HepG2 (cell line): ENCODE results near the gene FGF1. TPM values are rescaled to one million over a fixed set of nuclear protein-coding genes. Genes with fewer than 3 reads are reported as not detected.

Experiments
- ATAC-seq: fragments of 200-7000 bp; cut with Tn5 transposase; 3 replicates; pipeline ENCODE4 v1.9.1; 2020; ENCODE audit warnings: mild to moderate bottlenecking, moderate library complexity
- BruUV-seq: library from RNA; stranded (reverse); fragments of 400-500 nt; replicated peaks from 2 replicates; lab custom pipeline; 2021; lab: Mats Ljungman, UMichigan
- CTCF ChIA-PET: fragments of 300-600 bp; formaldehyde crosslinking; extraction: SDS; loops from one replicate; lab custom pipeline; 2021; ENCODE audit warnings: low total read pairs, inconsistent platforms, low intra/inter-chr PET ratio; lab: Yijun Ruan, JAX
- POLR2A ChIA-PET: fragments of 350-600 bp; sonication (Branson Sonifier 250); formaldehyde crosslinking; loops from one replicate; lab custom pipeline; 2020; ENCODE audit warnings: antibody characterized with exemption, inconsistent platforms; lab: Yijun Ruan, JAX
- DNase-seq: peaks from one replicate; pipeline ENCODE4 v3.0.0-alpha.2; 2015; ENCODE audit warnings: low spot score
- FAIRE-seq: peaks from 3 replicates; lab custom pipeline; 2011; peaks lifted over from hg19 to GRCh38; lab: Jason Lieb, UNC
- H2AFZ ChIP-seq: one replicate; pipeline ENCODE4 v1.6.1; 2011; ENCODE audit warnings: low read length, inconsistent platforms
- H3K27ac ChIP-seq: fragments of 300-600 bp; 3 replicates; pipeline ENCODE4 v1.8.0; 2011; ENCODE audit warnings: mixed run types, mild to moderate bottlenecking, mixed read lengths, low read length, inconsistent platforms; ENCODE audit not compliant: insufficient read depth; ENCODE audit errors: extremely low read length
- H3K27me3 ChIP-seq, 2 experiments: fragments of 200-600 bp in 1 of 2; 2 replicates in 1 of 2; 3 replicates in 1 of 2; pipeline versions ENCODE4 v1.6.0 to v1.8.0; 2011; ENCODE audit warnings: low read length in 2 of 2, mild to moderate bottlenecking in 2 of 2, moderate library complexity in 2 of 2, inconsistent platforms in 1 of 2; ENCODE audit not compliant: insufficient read depth in 2 of 2, control insufficient read depth in 1 of 2
- H3K36me3 ChIP-seq, 2 experiments: fragments of 200-600 bp in 1 of 2; replicated peaks in 1 of 2; 2 replicates in 1 of 2; 3 replicates in 1 of 2; pipeline versions ENCODE4 v1.5.1 to v1.8.0; 2011; ENCODE audit warnings: low read length in 2 of 2, inconsistent platforms in 1 of 2; ENCODE audit not compliant: insufficient read depth in 2 of 2, control insufficient read depth in 1 of 2
- H3K4me1 ChIP-seq: 2 replicates; pipeline ENCODE4 v1.5.1; 2012; ENCODE audit warnings: low read length, inconsistent platforms; ENCODE audit not compliant: insufficient read depth
- H3K4me2 ChIP-seq: 2 replicates; pipeline ENCODE4 v1.6.0; 2011; ENCODE audit warnings: low read depth, low read length, inconsistent platforms
- H3K4me3 ChIP-seq, 3 experiments: fragments of 200-600 bp in 1 of 3; sonication (generic), shearing (Covaris generic) in 1 of 3; replicated peaks in 1 of 3; 2 replicates each; pipeline ENCODE4 v1.5.1; 2011 to 2016; ENCODE audit warnings: low read length in 3 of 3, inconsistent platforms in 2 of 3, low read depth in 2 of 3, mild to moderate bottlenecking in 2 of 3, control low read depth in 1 of 3, mixed read lengths in 1 of 3; ENCODE audit not compliant: insufficient read depth in 1 of 3
- H3K79me2 ChIP-seq: one replicate; pipeline ENCODE4 v1.6.1; 2011; ENCODE audit warnings: low read length, inconsistent platforms; ENCODE audit not compliant: insufficient read depth
- H3K9ac ChIP-seq: 2 replicates; pipeline ENCODE4 v1.6.0; 2011; ENCODE audit warnings: mild to moderate bottlenecking, low read depth, low read length, inconsistent platforms; ENCODE audit not compliant: insufficient read depth
- H3K9me3 ChIP-seq: 2 replicates; pipeline ENCODE4 v1.5.1; 2012; ENCODE audit warnings: mild to moderate bottlenecking, low read length
- H4K20me1 ChIP-seq: 2 replicates; pipeline ENCODE4 v1.6.0; 2011; ENCODE audit warnings: inconsistent platforms, mild to moderate bottlenecking, low read length, moderate library complexity; ENCODE audit not compliant: insufficient read depth
- BORCS8-MEF2B ChIP-seq: sonication (generic); formaldehyde crosslinking; IDR thresholded peaks from 2 replicates; pipeline ENCODE4 v1.8.0; 2022; ENCODE audit warnings: mild to moderate bottlenecking, missing genetic modification reagents
- PCBP1 ChIP-seq: fragments of 200-400 bp; formaldehyde crosslinking; IDR thresholded peaks from 2 replicates; pipeline ENCODE4 v1.6.1; 2017; ENCODE audit warnings: mild to moderate bottlenecking, low read depth, low read length, borderline replicate concordance
- ZFAT ChIP-seq: sonication (generic); formaldehyde crosslinking; conservative IDR thresholded peaks from 2 replicates; pipeline ENCODE4 v1.8.1; 2023; ENCODE audit warnings: missing genetic modification reagents, inconsistent platforms
- ZIK1 ChIP-seq: sonication (generic); formaldehyde crosslinking; IDR thresholded peaks from 2 replicates; pipeline ENCODE4 v1.5.0; 2020; ENCODE audit warnings: mild to moderate bottlenecking, low read depth, missing genetic modification reagents, borderline replicate concordance
- ZNF121 ChIP-seq: sonication (generic); formaldehyde crosslinking; IDR thresholded peaks from 2 replicates; pipeline ENCODE4 v1.5.0; 2020; ENCODE audit warnings: mild to moderate bottlenecking, missing genetic modification reagents
- ZNF441 ChIP-seq: sonication (generic); formaldehyde crosslinking; IDR thresholded peaks from 2 replicates; pipeline ENCODE4 v1.7.0; 2021; ENCODE audit warnings: missing genetic modification reagents, borderline replicate concordance
- WGBS: methylation state at CpG from one replicate; pipeline ENCODE4 v1.1.6; 2017; ENCODE audit warnings: low lambda C conversion rate; 5-methylcytosine and 5-hydroxymethylcytosine counted together
- in situ Hi-C: cut with HindIII; loops from 2 replicates; pipeline ENCODE4 v1.10.0; 2017; ENCODE audit warnings: low pct_unique_long_range_greater_than_20kb; ENCODE audit not compliant: extremely low pct_ligation_motif_present
- intact Hi-C: fragments of 100-400 bp; cut with micrococcal nuclease; formaldehyde crosslinking; loops from one replicate; pipeline ENCODE4 v1.10.0; 2022; ENCODE audit not compliant: unreplicated experiment
- polyA plus RNA-seq, 8 experiments: library from polyadenylated mRNA; depleted of rRNA in 3 of 8; stranded (reverse) in 7 of 8; unstranded in 1 of 8; fragments of >200 nt; fragmentation: Illumina TruSeq in 4 of 8; extraction: Trizol in 4 of 8; gene quantifications; 2 replicates each; pipeline versions ENCODE4 v1.2.1 to v1.2.3, GENCODE V29; 2011 to 2016; ENCODE audit warnings: low read depth in 4 of 8, missing spikeins in 1 of 8, mixed read lengths in 1 of 8; ENCODE audit not compliant: insufficient read depth in 1 of 8
- total RNA-seq, 5 experiments: library from RNA; depleted of rRNA; stranded (reverse); fragments of >200 nt; fragmentation: Illumina TruSeq; extraction: Trizol; gene quantifications; 2 replicates each; pipeline ENCODE4 v1.2.3, GENCODE V29; 2016; ENCODE audit warnings: low read depth in 1 of 5
- TF ChIP-seq, protein P1 (sequence below): sonication (generic); formaldehyde crosslinking; IDR thresholded peaks from 2 replicates; pipeline ENCODE4 v1.4.0; 2020; ENCODE audit warnings: low read depth, missing genetic modification reagents
- TF ChIP-seq, protein P2 (sequence below): sonication (generic); formaldehyde crosslinking; IDR thresholded peaks from 2 replicates; pipeline ENCODE4 v1.5.1; 2020; ENCODE audit warnings: missing genetic modification reagents, mild to moderate bottlenecking, borderline replicate concordance
- TF ChIP-seq, protein P3 (sequence below): sonication (generic); formaldehyde crosslinking; IDR thresholded peaks from 2 replicates; pipeline ENCODE4 v1.5.0; 2020; ENCODE audit warnings: missing genetic modification reagents

Gene FGF1
- total and polyA plus RNA-seq, 2 of the 13 experiments (the other 11 are each of a cell fraction or from before 2014, with no cell fraction given): not detected

DNA sequence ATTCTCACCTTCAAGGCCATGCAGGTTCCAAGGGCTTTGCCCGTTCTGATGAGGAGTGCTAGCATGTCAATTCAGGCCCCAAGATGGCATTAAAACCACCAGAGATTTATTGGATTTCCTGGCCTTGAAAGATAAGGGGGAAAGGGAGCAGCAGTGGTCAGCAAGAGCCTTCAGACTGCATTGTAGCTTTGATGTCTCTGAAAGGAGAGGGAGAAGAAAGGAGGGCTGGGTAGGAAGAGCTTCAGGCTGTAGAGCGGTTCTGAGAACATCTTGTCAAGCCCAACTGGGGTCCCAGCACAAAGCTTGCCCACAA lies 41.8 kb upstream of the FGF1 start:
- no peaks in the 10 kb centered on the region for H3K36me3 ChIP-seq
- CTCF ChIA-PET: no interaction called here
- H3K9ac ChIP-seq: no peak overlapping the region
- no TSS peak for BruUV-seq
- TF ChIP-seq, protein P1, sequence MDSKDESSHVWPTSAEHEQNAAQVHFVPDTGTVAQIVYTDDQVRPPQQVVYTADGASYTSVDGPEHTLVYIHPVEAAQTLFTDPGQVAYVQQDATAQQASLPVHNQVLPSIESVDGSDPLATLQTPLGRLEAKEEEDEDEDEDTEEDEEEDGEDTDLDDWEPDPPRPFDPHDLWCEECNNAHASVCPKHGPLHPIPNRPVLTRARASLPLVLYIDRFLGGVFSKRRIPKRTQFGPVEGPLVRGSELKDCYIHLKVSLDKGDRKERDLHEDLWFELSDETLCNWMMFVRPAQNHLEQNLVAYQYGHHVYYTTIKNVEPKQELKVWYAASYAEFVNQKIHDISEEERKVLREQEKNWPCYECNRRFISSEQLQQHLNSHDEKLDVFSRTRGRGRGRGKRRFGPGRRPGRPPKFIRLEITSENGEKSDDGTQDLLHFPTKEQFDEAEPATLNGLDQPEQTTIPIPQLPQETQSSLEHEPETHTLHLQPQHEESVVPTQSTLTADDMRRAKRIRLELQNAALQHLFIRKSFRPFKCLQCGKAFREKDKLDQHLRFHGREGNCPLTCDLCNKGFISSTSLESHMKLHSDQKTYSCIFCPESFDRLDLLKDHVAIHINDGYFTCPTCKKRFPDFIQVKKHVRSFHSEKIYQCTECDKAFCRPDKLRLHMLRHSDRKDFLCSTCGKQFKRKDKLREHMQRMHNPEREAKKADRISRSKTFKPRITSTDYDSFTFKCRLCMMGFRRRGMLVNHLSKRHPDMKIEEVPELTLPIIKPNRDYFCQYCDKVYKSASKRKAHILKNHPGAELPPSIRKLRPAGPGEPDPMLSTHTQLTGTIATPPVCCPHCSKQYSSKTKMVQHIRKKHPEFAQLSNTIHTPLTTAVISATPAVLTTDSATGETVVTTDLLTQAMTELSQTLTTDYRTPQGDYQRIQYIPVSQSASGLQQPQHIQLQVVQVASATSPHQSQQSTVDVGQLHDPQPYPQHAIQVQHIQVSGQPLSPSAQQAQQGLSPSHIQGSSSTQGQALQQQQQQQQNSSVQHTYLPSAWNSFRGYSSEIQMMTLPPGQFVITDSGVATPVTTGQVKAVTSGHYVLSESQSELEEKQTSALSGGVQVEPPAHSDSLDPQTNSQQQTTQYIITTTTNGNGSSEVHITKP (CRISPR knock-in tag): no peak
- TF ChIP-seq ZNF121 (CRISPR knock-in tag): no peak
- no peak for TF ChIP-seq ZFAT (CRISPR knock-in tag)
- no peak for TF ChIP-seq ZNF441
- TF ChIP-seq ZIK1 (CRISPR knock-in tag): no peak
- TF ChIP-seq BORCS8-MEF2B: no peak
- TF ChIP-seq, protein P2, sequence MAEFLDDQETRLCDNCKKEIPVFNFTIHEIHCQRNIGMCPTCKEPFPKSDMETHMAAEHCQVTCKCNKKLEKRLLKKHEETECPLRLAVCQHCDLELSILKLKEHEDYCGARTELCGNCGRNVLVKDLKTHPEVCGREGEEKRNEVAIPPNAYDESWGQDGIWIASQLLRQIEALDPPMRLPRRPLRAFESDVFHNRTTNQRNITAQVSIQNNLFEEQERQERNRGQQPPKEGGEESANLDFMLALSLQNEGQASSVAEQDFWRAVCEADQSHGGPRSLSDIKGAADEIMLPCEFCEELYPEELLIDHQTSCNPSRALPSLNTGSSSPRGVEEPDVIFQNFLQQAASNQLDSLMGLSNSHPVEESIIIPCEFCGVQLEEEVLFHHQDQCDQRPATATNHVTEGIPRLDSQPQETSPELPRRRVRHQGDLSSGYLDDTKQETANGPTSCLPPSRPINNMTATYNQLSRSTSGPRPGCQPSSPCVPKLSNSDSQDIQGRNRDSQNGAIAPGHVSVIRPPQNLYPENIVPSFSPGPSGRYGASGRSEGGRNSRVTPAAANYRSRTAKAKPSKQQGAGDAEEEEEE (CRISPR knock-in tag): no peak
- no peak for TF ChIP-seq PCBP1
- TF ChIP-seq, protein P3, sequence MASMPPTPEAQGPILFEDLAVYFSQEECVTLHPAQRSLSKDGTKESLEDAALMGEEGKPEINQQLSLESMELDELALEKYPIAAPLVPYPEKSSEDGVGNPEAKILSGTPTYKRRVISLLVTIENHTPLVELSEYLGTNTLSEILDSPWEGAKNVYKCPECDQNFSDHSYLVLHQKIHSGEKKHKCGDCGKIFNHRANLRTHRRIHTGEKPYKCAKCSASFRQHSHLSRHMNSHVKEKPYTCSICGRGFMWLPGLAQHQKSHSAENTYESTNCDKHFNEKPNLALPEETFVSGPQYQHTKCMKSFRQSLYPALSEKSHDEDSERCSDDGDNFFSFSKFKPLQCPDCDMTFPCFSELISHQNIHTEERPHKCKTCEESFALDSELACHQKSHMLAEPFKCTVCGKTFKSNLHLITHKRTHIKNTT: no peak
- H3K27me3 ChIP-seq: peaks cover 2 to 29% of the 10 kb centered on the region in 2 experiments; a peak in 3 of 5 replicates
- no peak for DNase-seq
- POLR2A ChIA-PET: no interaction called here
- no peak overlapping the region for H3K4me2 ChIP-seq
- WGBS: 52% methylated on average over 2 of the region's 2 CpGs
- in situ Hi-C loops (no loop called here), intact Hi-C loops (no loop called here)
- H3K27ac ChIP-seq: no peak overlapping the region
- H4K20me1 ChIP-seq: no peaks in the 10 kb centered on the region
- no peak for ATAC-seq
- FAIRE-seq: no peak
- H3K9me3 ChIP-seq: no peaks in the 10 kb centered on the region
- H3K4me3 ChIP-seq: no peak overlapping the region
- H3K4me1 ChIP-seq: no peaks in the 10 kb centered on the region
- H3K79me2 ChIP-seq: no peaks in the 10 kb centered on the region
- no peak overlapping the region for H2AFZ ChIP-seq
